GM12801 (cell line): ENCODE data around the gene ZKSCAN5.

ENCODE experiments used
- CTCF ChIP-seq: IDR thresholded peaks from one replicate; pipeline ENCODE4 v1.5.1; 2011; ENCODE audit warnings: control low read depth; ENCODE audit not compliant: insufficient read length; ENCODE audit errors: extremely low read depth

ZKSCAN5 gene

DNA sequence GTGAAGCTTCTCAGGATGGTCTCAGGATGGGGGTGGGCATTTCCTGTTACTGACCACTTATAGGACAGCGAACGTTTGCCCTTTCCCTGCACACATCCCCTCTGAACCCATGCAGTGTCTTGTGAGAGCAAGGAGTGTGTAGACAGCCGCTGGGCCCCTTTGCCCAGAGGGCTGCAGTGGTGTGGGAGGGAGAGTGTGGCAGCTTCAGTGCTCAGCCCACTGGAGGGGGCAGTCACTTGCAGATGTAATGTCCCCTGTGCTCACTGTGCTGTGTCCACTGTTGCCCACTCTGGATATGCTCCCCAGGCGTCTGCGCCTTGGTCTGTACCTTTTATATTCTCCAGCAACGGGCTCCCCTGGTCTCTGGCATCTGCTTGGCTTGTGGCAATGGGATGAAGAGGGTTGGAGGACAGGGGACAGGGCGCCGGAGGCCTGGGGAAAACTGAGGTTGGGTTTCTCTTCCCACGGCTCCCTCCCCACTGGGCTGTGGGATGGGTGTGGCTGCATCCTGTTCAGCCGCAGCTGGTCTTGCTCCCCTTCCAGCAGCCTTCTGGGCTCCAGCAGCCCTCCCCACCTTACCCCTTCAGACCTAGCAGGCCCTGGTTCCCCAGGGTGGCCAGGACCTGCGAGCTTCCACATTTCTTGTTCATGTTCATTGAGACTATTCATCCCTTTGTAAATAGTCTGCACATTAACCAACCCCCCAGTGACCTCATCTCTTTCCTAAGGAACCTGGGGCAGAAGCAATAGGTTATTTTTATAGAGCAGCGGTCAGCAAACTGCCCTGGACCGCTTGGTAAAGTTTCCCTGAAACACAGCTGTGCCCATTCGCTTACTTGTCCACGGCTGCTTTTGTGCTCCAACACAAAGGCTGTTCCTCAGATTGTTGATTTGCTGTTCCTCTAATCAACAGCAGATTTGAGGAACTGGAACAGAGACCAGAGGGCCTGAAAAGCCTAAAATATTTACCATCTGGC, 25.7 kb upstream of the ZKSCAN5 start:
- TF ChIP-seq CTCF: no peak

DNA sequence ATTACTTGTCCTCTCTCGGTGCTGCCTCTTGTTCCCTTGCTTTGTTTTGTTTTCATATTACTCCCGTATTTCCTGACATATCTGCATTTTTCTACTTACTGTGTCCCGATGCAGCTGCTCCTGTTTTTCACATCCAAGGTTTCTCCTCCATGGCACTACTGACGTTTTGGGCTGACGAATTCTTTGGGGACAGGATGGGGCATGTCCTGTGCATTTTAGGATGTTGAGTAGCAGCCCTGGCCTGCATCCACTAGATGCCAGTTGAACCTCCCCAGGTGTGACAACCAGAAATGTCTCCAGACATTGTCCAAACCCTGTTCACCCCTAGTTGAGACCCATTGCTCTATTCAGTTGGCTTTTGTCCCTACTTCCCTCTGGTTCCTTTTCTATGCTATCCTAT, 19.4 kb upstream of the ZKSCAN5 start:
- no peak for TF ChIP-seq CTCF

GRCh38 chr7:99489235-99489634, 15.2 kb upstream of the ZKSCAN5 start:
- no peak for TF ChIP-seq CTCF

DNA sequence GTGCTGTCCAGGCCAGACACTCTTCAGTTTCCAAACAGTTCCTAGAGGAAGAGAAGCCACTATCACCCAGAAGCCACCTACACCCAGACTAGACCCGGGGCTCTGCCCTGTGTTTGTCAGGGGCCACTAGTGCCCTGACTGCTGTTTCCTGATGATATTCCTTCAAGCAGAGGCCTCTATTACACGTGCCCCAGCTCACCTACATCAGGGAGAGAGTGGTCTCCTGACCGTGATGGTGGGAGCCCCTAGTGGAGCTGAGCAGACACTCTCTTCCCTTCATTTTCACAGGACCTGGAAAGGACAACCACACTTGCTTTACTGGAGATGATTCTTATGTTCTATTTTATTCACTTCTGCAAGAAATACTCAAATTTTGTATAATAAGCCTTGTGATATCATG, 13.6 kb upstream of the ZKSCAN5 start:
- TF ChIP-seq CTCF: no peak

DNA sequence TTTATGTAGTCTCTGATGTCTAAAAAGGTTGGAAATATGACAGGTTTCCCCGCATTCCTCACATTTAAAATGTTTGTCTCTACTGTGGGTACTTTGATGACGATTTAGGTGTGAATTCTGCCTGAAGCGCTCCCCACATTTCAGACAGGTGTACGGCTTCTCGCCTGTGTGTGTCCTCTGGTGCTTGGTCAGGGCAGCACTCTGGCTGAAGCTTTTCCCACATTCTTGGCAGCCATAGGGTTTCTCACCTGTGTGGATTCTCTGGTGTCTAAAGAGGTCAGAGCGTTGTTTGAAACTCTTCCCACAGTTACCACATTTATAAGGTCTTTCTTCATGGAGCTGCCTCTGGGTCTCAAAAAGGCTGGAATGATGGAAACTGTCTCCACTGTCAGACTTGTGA, 10.6 kb upstream of the ZKSCAN5 start:
- no peak for TF ChIP-seq CTCF

- TF ChIP-seq CTCF: no peak
Observed at GRCh38 chr7:99497766-99498545, 6.5 kb upstream of the ZKSCAN5 start.

GRCh38 chr7:99498546-99498944, 5.9 kb upstream of the ZKSCAN5 start:
- no peak for TF ChIP-seq CTCF
